Upper lobe of left lung (tissue), 6 donors: ENCODE results near the gene AFAP1L2. TPM values are rescaled to one million over a fixed set of nuclear protein-coding genes. Genes with fewer than 3 reads are reported as not detected.

ENCODE experiments used
- ATAC-seq, 2 donors: fragments of 200-7000 bp; cut with Tn5 transposase; one replicate each; pipeline ENCODE4 v1.9.1; 2022; ENCODE audit warnings: mild to moderate bottlenecking in 2 of 2, moderate library complexity in 2 of 2; ENCODE audit not compliant: low FRiP score in 2 of 2
- DNase-seq, 2 donors: peaks; one replicate each; pipeline ENCODE4 v3.0.0-alpha.2; 2019 to 2020
- H3K27ac ChIP-seq, 4 donors: fragments of 200-600 bp; sonication (generic); one replicate each; pipeline ENCODE4 v1.5.1; 2016 to 2019
- H3K27me3 ChIP-seq, 4 donors: fragments of 200-600 bp; sonication (generic); one replicate each; pipeline ENCODE4 v1.5.1; 2017 to 2019
- H3K36me3 ChIP-seq, 4 donors: fragments of 200-600 bp; sonication (generic); one replicate each; pipeline ENCODE4 v1.5.1; 2016 to 2019
- H3K4me1 ChIP-seq, 4 donors: fragments of 200-600 bp; sonication (generic); one replicate each; pipeline ENCODE4 v1.5.1; 2018 to 2019
- H3K4me3 ChIP-seq, 4 donors: fragments of 200-600 bp; sonication (generic); one replicate each; pipeline ENCODE4 v1.5.1; 2017 to 2019; ENCODE audit warnings: mild to moderate bottlenecking in 2 of 4, moderate library complexity in 1 of 4
- H3K9me3 ChIP-seq, 4 donors: fragments of 200-600 bp; sonication (generic); one replicate each; pipeline ENCODE4 v1.5.1; 2018 to 2019
- EP300 ChIP-seq, 4 donors: sonication (generic); formaldehyde crosslinking; IDR thresholded peaks; one replicate each; pipeline ENCODE4 v1.5.1; 2017; ENCODE audit warnings: antibody characterized with exemption in 4 of 4, control low read depth in 2 of 4
- POLR2A ChIP-seq, 4 donors: fragments of 450-650 bp; IDR thresholded peaks; one replicate each; pipeline ENCODE4 v1.5.1; 2016 to 2017; ENCODE audit warnings: antibody characterized with exemption in 4 of 4, mild to moderate bottlenecking in 2 of 4
- POLR2AphosphoS5 ChIP-seq, 2 donors: sonication (generic); formaldehyde crosslinking; IDR thresholded peaks; one replicate each; pipeline ENCODE4 v1.5.1; 2017; ENCODE audit warnings: antibody characterized with exemption in 2 of 2
- WGBS, 2 donors: methylation state at CpG; one replicate each; pipeline ENCODE4 v1.1.5; 2017 to 2018; 5-methylcytosine and 5-hydroxymethylcytosine counted together
- total RNA-seq, 6 donors: library from RNA; depleted of rRNA in 4 of 6; stranded (reverse); fragments of >200 nt in 4 of 6; gene quantifications; one replicate each; pipeline versions ENCODE4 v1.1.0 to v1.2.1, GENCODE V29; 2016 to 2021
- TF ChIP-seq, protein P1 (sequence below), 6 experiments: fragments of 450-650 bp in 4 of 6; fragments of 200-600 bp in 2 of 6; sonication (generic) in 2 of 6; IDR thresholded peaks; one replicate each; pipeline ENCODE4 v1.5.1; 2016 to 2019; ENCODE audit warnings: antibody characterized with exemption in 6 of 6
- donor health status: DM: no; HTN: no; CAD: no; lungs with moderate emphysema.
- donor health status: DM: no; HTN: yes; CAD: no; lungs with severe emphysema.

AFAP1L2 gene
- total RNA-seq, 6 donors from 2014 or later = 2.3 to 9.6 (median 3.4) TPM

DNA sequence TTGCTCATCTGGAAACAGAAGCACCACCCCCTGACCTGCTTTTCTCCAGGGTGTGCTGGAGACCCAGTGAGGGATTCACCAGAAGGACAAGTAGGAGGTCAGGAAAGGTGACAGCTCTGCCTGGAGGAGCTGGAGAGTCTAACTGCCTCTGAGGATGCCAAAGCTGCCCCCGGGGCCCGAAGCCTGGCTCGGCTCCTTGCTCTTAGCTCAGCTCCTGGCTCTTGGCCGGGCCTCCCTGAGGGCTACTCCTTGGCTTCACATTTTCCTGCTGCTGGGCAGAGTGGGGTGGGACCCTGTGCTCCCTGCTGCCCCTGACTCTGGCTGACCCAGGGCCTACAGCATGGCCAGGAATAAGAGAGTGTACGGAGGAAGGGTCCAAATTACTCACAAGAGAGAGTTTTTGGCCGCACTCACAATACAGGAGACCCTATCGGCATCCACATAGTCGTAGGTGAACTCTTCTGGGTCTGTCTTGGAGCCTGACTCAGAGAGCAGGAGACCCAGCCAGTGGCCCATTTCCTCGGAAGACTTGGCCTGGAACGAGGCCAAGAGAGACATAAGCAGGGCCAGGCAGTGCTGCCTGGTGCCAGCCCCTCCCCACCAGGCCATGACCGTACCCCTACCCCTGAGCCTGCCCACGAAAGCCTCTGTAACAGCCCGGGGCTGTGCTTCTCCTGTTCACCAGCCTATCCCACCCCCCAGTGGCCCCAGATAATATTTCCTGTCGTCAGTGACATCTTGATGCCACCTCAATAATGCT, 102.2 kb downstream of the AFAP1L2 start:
- no peak overlapping the region for H3K4me3 ChIP-seq
- H3K36me3 ChIP-seq = peaks cover 0 to 7% (median 1%) of the 10 kb centered on the region in 4 donors
- H3K4me1 ChIP-seq = peaks cover 10 to 18% (median 12%) of the 10 kb centered on the region in 4 donors
- ATAC-seq (no peak), DNase-seq (peak in 1 of 2 donors; percentile 69)
- 55 to 71% methylated on average over 10 to 13 of the region's 14 CpGs for WGBS, 2 donors
- TF ChIP-seq, protein P1, sequence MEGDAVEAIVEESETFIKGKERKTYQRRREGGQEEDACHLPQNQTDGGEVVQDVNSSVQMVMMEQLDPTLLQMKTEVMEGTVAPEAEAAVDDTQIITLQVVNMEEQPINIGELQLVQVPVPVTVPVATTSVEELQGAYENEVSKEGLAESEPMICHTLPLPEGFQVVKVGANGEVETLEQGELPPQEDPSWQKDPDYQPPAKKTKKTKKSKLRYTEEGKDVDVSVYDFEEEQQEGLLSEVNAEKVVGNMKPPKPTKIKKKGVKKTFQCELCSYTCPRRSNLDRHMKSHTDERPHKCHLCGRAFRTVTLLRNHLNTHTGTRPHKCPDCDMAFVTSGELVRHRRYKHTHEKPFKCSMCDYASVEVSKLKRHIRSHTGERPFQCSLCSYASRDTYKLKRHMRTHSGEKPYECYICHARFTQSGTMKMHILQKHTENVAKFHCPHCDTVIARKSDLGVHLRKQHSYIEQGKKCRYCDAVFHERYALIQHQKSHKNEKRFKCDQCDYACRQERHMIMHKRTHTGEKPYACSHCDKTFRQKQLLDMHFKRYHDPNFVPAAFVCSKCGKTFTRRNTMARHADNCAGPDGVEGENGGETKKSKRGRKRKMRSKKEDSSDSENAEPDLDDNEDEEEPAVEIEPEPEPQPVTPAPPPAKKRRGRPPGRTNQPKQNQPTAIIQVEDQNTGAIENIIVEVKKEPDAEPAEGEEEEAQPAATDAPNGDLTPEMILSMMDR (IDR thresholded peaks at IDR 0.05) = no peak
- TF ChIP-seq POLR2AphosphoS5 (IDR thresholded peaks at IDR 0.05) (no peak), POLR2A (IDR thresholded peaks at IDR 0.05) (no peak), EP300 (IDR thresholded peaks at IDR 0.05) (no peak)
- H3K27ac ChIP-seq = no peak overlapping the region
- no peaks in the 10 kb centered on the region for H3K9me3 ChIP-seq
- H3K27me3 ChIP-seq = no peaks in the 10 kb centered on the region

DNA sequence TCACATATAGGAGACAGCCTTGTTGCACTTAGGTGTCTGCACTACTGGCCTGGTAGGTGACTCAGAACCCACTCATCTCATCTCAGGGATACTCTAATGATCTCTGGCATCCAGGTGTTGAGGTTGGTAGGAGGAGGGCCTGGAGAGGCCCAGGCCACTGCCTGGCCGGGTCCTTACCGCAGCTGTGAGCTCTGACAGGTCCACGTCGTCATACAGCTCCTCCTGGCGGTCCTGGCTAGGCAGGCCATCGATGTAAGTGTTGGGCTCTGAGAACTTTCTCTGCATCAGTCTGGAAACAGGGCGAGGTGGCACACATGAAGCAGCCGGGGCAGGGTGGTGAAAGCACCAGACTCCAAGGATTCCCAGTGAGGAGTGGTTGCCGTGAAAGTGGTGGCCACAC, 103.1 kb downstream of the AFAP1L2 start:
- Histone ChIP-seq H3K4me3 (no peak overlapping the region), H3K27me3 (no peaks in the 10 kb centered on the region), H3K36me3 (peaks cover 0 to 15% (median 4%) of the 10 kb centered on the region in 4 donors), H3K27ac (no peak overlapping the region), H3K4me1 (peaks cover 10 to 18% (median 12%) of the 10 kb centered on the region in 4 donors), H3K9me3 (peaks cover 0 to 9% (median 5%) of the 10 kb centered on the region in 4 donors)
- DNase-seq (no peak), ATAC-seq (no peak)
- TF ChIP-seq POLR2AphosphoS5 (IDR thresholded peaks at IDR 0.05) = no peak
- no peak for TF ChIP-seq POLR2A (IDR thresholded peaks at IDR 0.05)
- WGBS, 2 donors = 88 to 96% methylated on average over 7 to 9 of the region's 9 CpGs

DNA sequence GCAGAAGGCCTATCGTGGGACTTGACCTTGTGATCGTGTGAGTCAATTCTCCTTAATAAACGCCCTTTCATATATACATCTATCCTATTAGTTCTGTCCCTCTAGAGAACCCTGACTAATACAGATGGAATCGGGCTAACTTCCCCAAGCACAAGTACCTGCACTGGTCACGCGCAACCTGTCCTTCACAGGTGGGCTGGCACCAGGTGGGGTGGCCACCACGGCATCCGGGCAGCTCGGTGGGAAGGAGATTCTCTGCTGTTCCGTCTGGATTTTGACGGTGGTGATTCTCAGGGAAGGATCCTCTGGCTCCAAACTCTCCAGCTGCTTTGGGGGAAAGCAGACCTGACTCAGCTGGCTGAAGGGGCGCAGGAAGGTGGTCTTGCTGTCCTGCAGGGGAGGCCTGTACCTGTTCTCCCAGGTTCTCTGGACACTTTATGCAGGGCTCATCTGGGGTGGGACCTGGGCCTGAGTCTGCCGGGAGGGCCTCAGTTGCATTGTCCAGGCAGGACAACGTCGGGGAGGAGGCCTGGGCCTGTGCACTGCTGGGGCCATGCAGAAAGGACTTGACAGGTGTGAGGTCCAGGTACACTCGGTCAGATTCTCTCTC, 104.2 kb downstream of the AFAP1L2 start:
- peaks cover 0 to 16% (median 7%) of the 10 kb centered on the region in 4 donors for H3K36me3 ChIP-seq
- 92 to 99% methylated on average over 10 to 16 of the region's 16 CpGs for WGBS, 2 donors
- H3K27me3 ChIP-seq = no peaks in the 10 kb centered on the region
- DNase-seq = no peak
- H3K9me3 ChIP-seq = peaks cover 3 to 19% (median 13%) of the 10 kb centered on the region in 4 donors
- H3K4me1 ChIP-seq = peaks cover 10 to 18% (median 11%) of the 10 kb centered on the region in 4 donors
- no peak overlapping the region for H3K27ac ChIP-seq
- TF ChIP-seq POLR2A (IDR thresholded peaks at IDR 0.05) = no peak
- TF ChIP-seq, protein P1 (IDR thresholded peaks at IDR 0.05) = no peak
- no peak for TF ChIP-seq EP300 (IDR thresholded peaks at IDR 0.05)
- no peak for TF ChIP-seq POLR2AphosphoS5 (IDR thresholded peaks at IDR 0.05)
- ATAC-seq = no peak
- H3K4me3 ChIP-seq = no peak overlapping the region

DNA sequence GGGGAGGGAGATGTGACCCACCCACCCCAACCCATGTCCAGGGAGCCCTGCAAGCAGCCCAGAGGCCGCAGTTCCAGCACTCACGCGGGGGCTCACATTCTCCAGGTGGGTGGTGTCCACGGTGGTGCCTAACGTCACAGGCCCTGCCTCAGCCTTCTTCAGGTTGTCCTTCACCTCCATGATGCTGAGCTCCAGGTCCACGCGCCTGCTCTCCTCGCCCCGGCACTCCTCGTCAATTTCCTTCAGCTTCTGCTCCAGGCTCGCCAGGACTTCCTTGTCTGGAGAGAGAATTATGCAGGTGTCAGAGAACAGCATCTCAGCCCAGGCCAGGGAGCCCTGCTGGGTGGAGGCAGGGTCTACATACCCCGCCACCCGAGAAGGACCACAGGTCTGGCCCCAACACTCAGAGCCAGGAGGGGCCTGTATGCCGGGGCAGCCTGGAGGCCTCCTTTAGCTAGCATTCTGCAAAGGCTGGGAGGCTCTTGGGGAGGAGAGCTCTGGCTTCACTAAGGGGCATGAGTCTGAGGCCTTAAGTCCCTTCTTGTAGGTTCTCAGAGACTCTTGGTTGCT, 107.1 kb downstream of the AFAP1L2 start:
- peaks cover 0 to 16% (median 7%) of the 10 kb centered on the region in 4 donors for H3K36me3 ChIP-seq
- H3K27me3 ChIP-seq = no peaks in the 10 kb centered on the region
- DNase-seq = no peak
- WGBS, 2 donors = 98 to 99% methylated on average over 11 to 14 of the region's 14 CpGs
- ATAC-seq = peak in 1 of 2 donors; percentile 44
- no peak overlapping the region for H3K27ac ChIP-seq
- no peaks in the 10 kb centered on the region for H3K4me1 ChIP-seq
- H3K4me3 ChIP-seq = no peak overlapping the region
- no peak for TF ChIP-seq EP300 (IDR thresholded peaks at IDR 0.05)
- TF ChIP-seq, protein P1 (IDR thresholded peaks at IDR 0.05) = no peak
- peaks cover 3 to 22% (median 16%) of the 10 kb centered on the region in 4 donors for H3K9me3 ChIP-seq

DNA sequence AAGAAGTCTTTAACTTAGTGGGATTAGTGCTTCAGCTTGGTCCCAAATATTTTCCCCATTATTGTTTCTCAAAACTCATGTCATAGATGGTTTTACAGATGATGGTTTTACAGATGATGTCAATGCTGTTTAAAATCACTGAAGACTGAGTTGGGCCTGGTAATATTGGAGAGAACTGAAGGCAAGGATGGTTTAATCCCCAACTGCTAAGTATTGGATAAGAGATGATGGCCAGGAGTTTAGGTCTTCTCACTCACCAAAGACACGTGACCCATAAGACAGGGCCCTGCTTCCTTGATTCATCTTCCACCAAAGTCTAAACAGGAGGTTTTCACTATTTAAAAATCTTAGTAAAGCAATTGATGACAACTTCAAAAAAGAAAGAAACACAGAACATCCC, 108.9 kb downstream of the AFAP1L2 start:
- Histone ChIP-seq H3K4me3 (no peak overlapping the region), H3K4me1 (no peaks in the 10 kb centered on the region), H3K9me3 (peaks cover 3 to 22% (median 16%) of the 10 kb centered on the region in 4 donors), H3K27ac (no peak overlapping the region), H3K36me3 (peaks cover 0 to 16% (median 6%) of the 10 kb centered on the region in 4 donors), H3K27me3 (no peaks in the 10 kb centered on the region)
- no peak for DNase-seq
- WGBS, 2 donors = 0% methylated on average over 1 of the region's 1 CpG
- ATAC-seq = no peak
- TF ChIP-seq POLR2A (IDR thresholded peaks at IDR 0.05) = no peak
